Fibroblast of mammary gland (primary cell): ENCODE results near the gene GPRIN1.

ENCODE experiments used
- DNase-seq: peaks from one replicate; pipeline ENCODE4 v3.0.0-alpha.2; 2010; ENCODE audit warnings: low read depth
- H3K4me3 ChIP-seq: 2 replicates; pipeline ENCODE4 v1.5.1; 2011; ENCODE audit warnings: low read depth, mild to moderate bottlenecking, low read length, moderate library complexity; ENCODE audit not compliant: control insufficient read depth
- TF ChIP-seq, protein P1 (sequence below): conservative IDR thresholded peaks from 2 replicates; pipeline ENCODE4 v1.5.1; 2011; ENCODE audit warnings: low read depth, low read length, inconsistent platforms; ENCODE audit not compliant: control insufficient read depth, insufficient read depth

GPRIN1 gene

DNA sequence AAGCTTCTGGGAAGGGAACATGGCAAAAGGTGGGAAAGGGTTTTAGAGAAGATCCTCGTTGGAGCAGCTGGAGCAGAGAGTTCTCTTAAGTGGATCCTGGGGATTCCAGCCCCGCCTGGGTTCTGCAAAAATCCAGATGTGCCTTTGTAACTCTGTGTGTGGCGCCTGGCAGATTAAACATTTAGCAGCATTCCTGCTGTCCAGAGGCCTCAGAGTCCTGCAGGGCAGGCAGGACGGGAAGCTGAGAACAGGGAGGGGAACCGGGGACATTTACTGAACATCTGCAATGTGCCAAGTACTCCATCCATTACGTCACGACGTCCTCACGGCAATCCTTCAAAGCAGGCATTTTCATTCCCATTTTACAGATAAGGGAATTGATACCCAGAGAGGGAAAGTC lies 26.5 kb upstream of the GPRIN1 start:
- DNase-seq, result no peak

DNA sequence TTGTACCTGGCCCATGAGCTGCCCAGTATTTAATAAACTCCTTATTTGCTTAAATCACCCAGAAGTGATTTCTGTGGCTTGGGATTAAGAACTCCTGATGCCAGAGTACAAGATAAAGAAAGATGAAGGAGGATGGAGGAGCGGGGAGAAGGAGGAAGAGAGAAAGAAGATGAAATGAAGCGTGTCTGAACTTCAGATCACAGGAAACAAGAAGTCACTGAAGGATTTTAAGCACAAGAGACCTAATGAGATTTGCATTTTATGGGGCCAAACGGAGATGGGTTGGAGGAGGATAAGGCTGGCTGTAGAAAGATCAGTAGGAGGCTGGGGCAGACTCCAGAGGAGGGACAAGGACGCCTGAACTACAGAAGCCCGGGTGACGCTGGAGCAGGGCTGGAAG lies 23.6 kb upstream of the GPRIN1 start:
- no peak overlapping the region for H3K4me3 ChIP-seq
- DNase-seq, result no peak
- TF ChIP-seq, protein P1, sequence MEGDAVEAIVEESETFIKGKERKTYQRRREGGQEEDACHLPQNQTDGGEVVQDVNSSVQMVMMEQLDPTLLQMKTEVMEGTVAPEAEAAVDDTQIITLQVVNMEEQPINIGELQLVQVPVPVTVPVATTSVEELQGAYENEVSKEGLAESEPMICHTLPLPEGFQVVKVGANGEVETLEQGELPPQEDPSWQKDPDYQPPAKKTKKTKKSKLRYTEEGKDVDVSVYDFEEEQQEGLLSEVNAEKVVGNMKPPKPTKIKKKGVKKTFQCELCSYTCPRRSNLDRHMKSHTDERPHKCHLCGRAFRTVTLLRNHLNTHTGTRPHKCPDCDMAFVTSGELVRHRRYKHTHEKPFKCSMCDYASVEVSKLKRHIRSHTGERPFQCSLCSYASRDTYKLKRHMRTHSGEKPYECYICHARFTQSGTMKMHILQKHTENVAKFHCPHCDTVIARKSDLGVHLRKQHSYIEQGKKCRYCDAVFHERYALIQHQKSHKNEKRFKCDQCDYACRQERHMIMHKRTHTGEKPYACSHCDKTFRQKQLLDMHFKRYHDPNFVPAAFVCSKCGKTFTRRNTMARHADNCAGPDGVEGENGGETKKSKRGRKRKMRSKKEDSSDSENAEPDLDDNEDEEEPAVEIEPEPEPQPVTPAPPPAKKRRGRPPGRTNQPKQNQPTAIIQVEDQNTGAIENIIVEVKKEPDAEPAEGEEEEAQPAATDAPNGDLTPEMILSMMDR, result no peak

More for the DNA sequence above, 26.5 kb upstream of the GPRIN1 start:
- TF ChIP-seq, protein P1, result no peak
- H3K4me3 ChIP-seq, result no peak overlapping the region

DNA sequence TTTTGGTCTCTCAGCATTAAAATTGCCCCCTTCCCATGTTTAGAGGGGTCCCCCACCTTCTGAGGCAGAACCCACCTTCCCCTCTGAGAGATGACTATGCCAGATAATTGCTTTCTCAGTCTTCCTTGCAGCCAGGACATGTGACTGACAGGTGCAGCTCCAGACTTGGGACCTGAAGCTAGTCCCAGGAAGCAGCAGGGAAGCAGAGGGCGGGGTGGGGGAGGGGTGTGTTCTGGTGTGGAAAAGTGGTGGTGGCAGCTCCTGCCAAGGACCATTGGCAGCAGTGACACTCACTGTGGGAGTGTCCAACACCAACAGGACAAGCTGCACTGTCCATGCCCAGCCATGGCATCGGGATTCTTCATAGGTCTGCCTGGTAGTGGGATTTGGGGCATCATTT lies 22.8 kb upstream of the GPRIN1 start:
- TF ChIP-seq, protein P1, result no peak
- no peak overlapping the region for H3K4me3 ChIP-seq
- no peak for DNase-seq

DNA sequence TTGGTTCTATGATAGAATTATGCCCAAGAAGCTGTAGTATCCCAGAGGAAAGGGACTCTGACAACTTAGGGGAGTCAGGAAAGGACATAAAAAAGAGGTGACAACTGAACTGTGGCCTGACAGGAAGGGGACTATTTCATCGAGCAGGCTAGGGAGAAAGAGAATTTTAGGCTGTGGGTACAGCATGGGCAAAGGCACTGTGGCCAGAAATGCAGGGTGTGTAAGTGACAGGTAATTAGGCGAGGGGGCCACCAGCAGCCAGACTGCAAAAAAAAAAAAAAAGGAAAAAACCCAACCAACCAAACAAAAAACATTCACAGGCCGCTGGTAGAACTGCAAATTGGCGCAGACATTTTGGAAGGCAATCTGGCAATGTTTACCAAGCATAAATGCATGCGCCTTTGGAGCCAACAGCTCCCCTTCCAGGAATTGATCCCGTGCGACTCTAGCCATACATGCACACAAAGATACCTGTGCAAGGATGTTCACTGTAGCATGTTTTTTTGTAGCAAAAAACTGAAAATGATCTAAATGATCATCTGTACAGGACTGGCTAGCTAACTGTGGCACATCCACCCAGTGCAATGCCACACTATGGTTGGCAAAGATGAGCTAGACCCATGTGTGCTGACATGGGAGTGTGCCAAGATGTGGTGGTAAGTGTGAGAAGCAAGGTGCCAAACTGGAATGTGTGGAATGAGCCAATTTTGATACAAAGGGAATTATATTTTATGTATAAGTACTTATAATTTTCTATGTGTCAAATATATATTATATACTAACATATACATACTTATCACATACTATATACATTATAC lies 21.6 kb upstream of the GPRIN1 start:
- no peak for DNase-seq
- TF ChIP-seq, protein P1, result no peak
- H3K4me3 ChIP-seq, result no peak overlapping the region

DNA sequence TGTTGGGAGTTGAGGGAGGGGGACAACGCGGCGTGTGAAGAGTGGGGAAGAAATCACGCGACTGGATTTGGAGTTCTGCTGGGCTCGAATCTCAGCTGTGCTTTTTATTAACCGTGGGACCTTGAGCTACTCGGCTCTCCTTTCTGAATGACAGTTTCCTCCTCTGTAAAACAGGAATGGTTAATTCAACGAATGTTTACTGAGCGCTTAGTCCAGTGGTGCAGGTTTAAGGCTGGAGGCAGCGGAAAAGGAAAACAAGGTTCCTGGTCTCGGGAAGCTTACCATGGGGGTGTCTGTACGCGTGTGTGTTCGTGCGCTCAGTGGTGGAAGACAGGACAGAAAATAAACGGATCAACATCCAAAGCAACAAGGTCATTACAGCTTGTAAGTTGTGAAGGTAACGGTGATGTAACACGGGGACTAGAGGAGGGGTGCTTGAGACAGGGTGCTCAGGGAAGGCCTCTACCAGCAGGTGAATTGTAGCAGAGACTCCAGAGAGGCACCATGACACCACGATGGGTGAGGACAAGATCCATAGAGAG lies 20.8 kb upstream of the GPRIN1 start:
- no peak for DNase-seq
- TF ChIP-seq, protein P1, result no peak
- no peak overlapping the region for H3K4me3 ChIP-seq

DNA sequence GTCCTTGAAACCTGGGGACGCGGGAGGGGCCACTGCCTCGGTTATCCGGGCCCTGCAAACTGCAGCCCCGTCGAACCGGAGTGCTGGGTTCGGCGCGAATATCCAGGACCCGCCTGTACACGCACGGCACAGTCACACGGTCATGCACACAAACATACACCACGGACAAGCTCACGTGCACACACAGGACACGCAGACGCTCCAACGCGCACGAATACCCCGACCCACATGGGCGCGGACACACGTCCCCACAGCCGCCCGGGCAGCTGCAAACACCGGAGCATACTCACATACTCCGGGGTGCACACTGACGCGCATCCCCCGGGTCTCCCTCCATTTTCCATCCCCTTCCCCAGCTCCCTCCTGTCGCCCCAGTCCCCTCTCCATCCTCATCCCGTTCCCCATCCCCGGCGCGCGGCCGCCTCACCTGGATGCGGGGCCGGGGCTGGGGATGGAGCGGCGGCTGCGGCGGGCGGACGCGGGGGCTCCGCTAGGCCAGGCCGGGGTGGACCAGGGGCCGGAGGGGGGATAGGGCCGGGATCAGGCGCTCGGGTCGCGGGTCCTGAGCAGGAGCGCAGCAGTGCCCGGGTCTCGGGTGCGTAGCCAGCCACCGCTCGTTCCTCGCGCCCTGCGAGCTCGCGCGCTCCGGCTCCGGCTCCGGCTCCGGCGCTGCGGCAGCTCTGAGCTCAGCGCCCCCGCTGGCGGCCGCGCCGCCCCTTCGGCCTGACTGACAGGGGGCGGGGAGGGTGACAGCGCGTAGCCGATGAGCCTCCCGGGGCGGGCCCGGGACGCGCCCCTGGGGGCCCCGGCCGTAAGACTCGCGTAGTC lies 20.1 kb upstream of the GPRIN1 start, which contains the start of the genes EIF4E1B and SNCB:
EIF4E1B (plus strand) TSS at position 823 of the 828 bp plus-strand sequence. CDS start 12,113 bp downstream, outside the sequence.
SNCB (minus strand) TSS at position 682 of the 828 bp plus-strand sequence. CDS start 880 bp downstream, outside the sequence.
- no peak within 1 kb of the TSS for H3K4me3 ChIP-seq
- TF ChIP-seq, protein P1, result no peak
- DNase-seq, result no peak
